Pons (tissue), 1 donor: ENCODE data around the gene HEBP2.

Source experiments
- DNase-seq: peaks from one replicate; pipeline ENCODE4 v3.0.0-alpha.2; 2016; ENCODE audit warnings: low spot score

The HEBP2 gene

GRCh38 chr6:138397128-138398122, 6.6 kb upstream of the HEBP2 start:
- no peak for DNase-seq

DNA sequence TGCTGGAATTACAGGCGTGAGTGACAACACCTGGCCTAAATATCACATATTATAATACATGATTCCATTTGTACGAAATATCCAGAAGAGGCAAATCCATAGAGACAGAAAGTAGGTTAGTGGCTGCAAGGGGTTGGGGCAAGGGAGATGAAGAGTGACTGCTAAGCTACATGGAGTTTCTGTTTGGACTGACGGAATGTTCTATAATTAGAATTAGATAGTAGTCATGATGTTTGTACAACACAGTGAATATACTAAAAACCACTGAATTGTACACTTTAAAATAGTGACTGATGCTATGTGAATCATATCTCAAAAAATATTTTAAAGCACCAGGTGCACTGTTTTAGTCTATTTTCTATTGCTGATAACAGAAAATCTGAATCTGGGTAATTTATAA, 3.7 kb upstream of the HEBP2 start:
- no peak for DNase-seq

GRCh38 chr6:138401960-138402837, 1.8 kb upstream of the HEBP2 start:
- DNase-seq = no peak

GRCh38 chr6:138402838-138403187, 1.2 kb upstream of the HEBP2 start:
- no peak for DNase-seq

DNA sequence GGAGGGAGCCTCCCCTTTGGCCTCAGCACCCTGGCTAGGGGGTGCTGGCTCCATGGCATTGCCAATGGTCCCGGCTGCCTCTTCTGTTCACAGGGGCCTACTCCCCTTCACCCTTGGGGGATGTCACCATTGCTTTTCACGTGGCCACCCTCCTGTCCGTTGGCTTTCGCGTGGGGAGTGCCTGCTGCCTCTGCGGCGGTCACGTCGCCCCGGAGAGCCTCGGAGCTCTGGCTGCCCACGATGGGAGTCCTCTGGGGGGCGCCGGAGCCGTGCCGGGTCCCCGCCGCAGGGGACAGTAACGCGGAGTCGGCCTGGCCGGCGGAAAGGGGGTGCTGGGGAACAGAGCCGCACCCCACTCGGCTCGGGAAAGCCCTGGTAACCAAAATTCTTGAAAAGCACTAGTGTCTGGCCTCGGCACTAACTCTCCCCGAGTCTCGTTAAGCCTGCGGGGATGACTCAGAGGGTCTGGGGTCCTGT, 661 bp upstream of the HEBP2 start:
- DNase-seq = no peak

GRCh38 chr6:138404666-138405337, 779 bp downstream of the HEBP2 start:
- no peak for DNase-seq

- DNase-seq = no peak
These were observed 1.9 kb downstream of the HEBP2 start for GRCh38 chr6:138405816-138406413.

GRCh38 chr6:138406443-138406842, 2.4 kb downstream of the HEBP2 start:
- DNase-seq = no peak

- no peak for DNase-seq
These were observed 6.2 kb downstream of the HEBP2 start for GRCh38 chr6:138410048-138410735.

GRCh38 chr6:138410972-138411880, 7.2 kb downstream of the HEBP2 start:
- no peak for DNase-seq

GRCh38 chr6:138415125-138415524, 11.1 kb downstream of the HEBP2 start:
- no peak for DNase-seq

- no peak for DNase-seq
These were observed 12.2 kb downstream of the HEBP2 start for GRCh38 chr6:138416206-138416605.

DNA sequence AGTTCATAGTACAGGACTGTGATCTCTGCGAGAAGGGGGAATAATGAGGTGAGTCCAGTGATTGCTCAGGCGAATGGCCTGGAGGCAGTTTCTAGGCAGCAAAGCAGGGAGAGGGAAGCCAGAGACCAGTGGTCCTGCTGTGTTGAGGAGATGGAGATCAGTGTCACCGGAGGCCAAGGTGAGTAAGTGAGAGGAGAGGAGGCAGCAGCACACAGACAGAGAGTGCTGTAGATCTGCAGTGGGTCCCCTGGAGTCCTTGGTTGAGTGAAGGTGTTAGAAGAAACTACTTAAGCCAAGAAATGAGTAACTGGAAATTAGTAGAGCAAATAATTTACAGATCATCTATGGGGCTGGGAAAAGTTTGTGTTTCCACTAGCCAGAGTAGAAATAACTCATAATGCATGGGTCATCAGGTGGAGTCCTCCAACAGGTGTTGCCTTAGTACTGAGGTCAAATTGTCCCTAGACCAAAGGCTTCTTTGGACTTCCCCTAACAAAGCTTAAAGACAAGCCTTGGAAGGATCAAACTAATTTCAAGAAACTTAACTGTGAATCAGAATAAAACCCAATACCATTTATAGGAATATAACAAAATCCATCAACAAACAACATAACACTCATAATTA, 13.6 kb downstream of the HEBP2 start:
- DNase-seq = no peak

DNA sequence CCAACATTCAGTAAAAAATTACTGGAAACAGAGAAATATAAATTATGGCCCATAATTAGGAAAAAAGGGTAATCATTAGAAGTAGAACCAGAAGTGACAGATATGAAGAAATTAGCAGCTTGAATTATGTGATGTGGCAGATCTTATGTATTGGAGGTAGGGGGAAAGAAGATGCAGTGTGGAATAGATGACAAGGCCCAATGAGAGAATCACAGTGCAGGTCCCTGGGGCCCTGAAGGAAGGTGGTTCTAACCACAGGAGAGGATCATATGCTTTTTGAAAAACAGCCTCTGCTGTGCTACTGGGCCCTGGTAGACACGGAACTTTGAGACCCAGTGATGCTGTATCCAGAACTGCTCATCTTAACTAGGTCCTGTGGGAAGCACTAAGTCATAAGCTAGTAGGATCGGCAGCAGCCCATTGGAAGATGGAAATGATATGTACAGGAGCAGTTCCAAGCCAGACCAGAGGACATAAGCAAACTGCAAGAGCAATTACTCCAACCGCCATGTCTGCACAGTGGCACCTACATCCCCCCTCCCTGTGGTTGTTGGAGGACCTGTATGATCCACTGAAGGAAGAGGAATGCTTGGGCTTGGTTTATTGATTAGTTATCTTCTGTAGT, 14.2 kb downstream of the HEBP2 start:
- DNase-seq = no peak

DNA sequence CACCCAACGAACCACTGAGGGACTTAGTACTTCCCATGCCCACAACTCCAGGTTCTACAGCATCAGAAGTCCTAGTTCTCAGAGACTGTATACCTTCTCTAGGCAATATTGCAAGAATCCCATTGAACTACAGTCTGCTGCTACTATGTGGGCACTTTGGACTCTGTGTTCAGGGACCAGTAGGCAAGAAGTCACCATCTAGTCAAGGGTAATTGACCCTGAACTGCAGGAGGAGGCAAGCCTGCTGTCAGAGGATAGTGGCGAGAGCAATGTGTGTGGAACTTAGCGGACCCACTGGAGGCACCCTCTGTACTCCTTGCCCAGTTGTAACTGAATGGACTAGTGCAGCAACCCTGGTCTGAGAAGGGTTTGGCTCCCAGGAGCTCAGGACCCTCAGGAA, 15.7 kb downstream of the HEBP2 start:
- DNase-seq = no peak

DNA sequence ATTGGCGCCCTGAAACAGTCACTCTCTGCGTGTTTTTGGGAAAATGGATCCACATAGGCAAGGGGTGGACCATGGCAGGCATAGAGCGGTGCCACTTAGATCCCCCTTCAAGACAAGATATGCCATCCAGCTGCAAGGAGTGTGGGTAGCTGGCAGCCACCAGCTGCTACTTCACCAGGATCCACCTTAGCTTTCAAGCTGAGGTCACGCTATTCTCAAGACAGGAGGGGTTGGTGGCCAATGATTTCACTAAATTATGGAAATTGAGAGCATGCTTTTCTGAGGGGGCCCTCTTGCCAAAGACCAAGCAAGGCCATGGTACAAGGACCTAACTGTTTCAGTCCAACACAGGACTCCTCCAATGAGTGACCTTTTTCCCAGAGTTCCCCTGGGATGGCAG, 16.3 kb downstream of the HEBP2 start:
- DNase-seq = no peak

DNA sequence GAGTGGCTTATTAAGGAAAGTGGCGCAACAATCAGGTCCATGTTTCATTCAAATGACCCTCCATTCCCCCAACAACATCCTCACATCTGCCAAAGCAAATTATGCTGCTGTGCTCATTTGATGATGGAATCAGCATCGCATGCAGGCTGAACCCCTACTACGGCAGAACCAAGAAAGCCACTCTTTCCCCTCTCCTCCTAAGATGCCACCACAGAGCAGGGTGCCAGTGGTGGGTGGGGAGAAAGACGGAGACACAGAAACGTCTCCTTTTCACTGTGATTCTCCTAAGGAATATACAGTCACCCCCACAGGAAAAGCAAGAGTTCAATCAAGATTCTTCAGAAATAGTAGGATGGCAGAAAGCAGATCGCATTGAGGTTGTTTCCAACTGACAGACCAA, 17.1 kb downstream of the HEBP2 start:
- no peak for DNase-seq

DNA sequence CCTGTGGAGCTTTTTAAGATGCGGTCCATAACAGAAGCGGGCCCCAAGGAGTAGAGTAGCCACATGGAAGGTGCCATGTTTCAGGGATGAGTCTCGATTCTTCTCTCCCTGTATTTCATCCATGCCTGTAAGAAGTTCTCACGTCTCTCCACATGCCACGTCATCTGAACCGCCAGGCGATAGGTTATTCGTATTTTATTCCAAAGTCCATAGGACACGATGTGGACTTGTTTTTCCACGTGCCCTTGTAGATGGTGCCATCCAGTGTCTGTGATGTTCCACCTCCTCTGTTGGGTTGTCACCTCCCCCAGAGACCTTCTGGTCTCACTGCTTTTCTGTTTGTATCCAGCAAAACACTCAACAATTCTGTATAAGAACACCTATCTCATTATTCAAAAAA, 17.6 kb downstream of the HEBP2 start:
- DNase-seq = no peak

DNA sequence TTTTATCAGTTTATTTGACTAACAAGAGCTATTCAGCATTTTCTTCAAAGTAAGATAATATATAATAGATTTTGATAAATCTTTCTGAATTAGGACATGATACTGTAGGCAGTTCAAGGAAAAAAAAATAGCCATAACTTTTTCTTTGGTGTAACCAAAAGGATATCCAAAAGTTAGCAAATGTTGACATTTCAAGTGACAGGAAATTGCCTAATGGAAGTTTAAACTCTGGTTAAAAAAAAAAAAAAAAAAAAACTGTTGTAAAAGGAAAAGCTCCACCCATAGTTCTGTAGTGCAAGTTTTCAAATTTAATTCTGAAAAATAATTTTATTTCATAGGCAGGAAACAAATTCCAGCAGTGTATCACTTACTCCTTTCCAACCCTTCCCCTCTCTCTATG, 18.8 kb downstream of the HEBP2 start:
- no peak for DNase-seq
